Loucy (cell line): ENCODE results near the gene MAPK6.

Experiments
- H2AFZ ChIP-seq: fragments of 200-600 bp; sonication (generic); 2 replicates; pipeline ENCODE4 v1.6.0; 2016; ENCODE audit warnings: antibody characterized with exemption, mild to moderate bottlenecking, low read length, moderate library complexity
- H3F3A ChIP-seq: fragments of 200-600 bp; 2 replicates; pipeline ENCODE4 v1.6.0; 2016; ENCODE audit warnings: antibody characterized with exemption, low read depth, mild to moderate bottlenecking
- H3K27me3 ChIP-seq: fragments of 200-600 bp; sonication (generic); 2 replicates; pipeline ENCODE4 v1.6.1; 2014; ENCODE audit warnings: low read length, mild to moderate bottlenecking; ENCODE audit not compliant: insufficient read depth, poor library complexity, severe bottlenecking
- H3K36me3 ChIP-seq: fragments of 200-600 bp; sonication (generic); 2 replicates; pipeline ENCODE4 v1.6.1; 2016; ENCODE audit warnings: low read length; ENCODE audit not compliant: insufficient read depth
- H3K4me1 ChIP-seq: fragments of 200-600 bp; sonication (generic); 2 replicates; pipeline ENCODE4 v1.5.1; 2014; ENCODE audit warnings: low read length, mild to moderate bottlenecking; ENCODE audit not compliant: insufficient read depth, poor library complexity, severe bottlenecking
- H3K4me2 ChIP-seq: fragments of 200-600 bp; sonication (generic); 2 replicates; pipeline ENCODE4 v1.6.0; 2014; ENCODE audit warnings: antibody characterized with exemption, low read length, low read depth, mild to moderate bottlenecking; ENCODE audit not compliant: poor library complexity, severe bottlenecking
- H3K4me3 ChIP-seq: fragments of 200-600 bp; sonication (generic); 2 replicates; pipeline ENCODE4 v1.5.1; 2014; ENCODE audit warnings: low read length, mild to moderate bottlenecking, mixed read lengths; ENCODE audit not compliant: poor library complexity, severe bottlenecking
- H3K79me2 ChIP-seq: fragments of 200-600 bp; sonication (generic); 2 replicates; pipeline ENCODE4 v1.6.1; 2014; ENCODE audit warnings: low read length; ENCODE audit not compliant: insufficient read depth
- H3K9ac ChIP-seq: fragments of 200-600 bp; sonication (generic); 2 replicates; pipeline ENCODE4 v1.6.0; 2014; ENCODE audit warnings: mild to moderate bottlenecking, low read depth, low read length, moderate library complexity; ENCODE audit not compliant: poor library complexity, severe bottlenecking
- H3K9me2 ChIP-seq: fragments of 200-600 bp; sonication (generic); replicated peaks from 2 replicates; pipeline ENCODE4 v1.6.1; 2016; ENCODE audit warnings: low read depth, low read length, mixed read lengths
- H3K9me3 ChIP-seq: fragments of 200-600 bp; sonication (generic); 2 replicates; pipeline ENCODE4 v1.6.1; 2014; ENCODE audit warnings: mild to moderate bottlenecking, antibody characterized with exemption, low read length, low read depth; ENCODE audit not compliant: insufficient read depth
- H4K20me1 ChIP-seq: fragments of 200-600 bp; sonication (generic); 2 replicates; pipeline ENCODE4 v1.6.0; 2014; ENCODE audit warnings: antibody characterized with exemption, low read length, mild to moderate bottlenecking; ENCODE audit not compliant: insufficient read depth, poor library complexity, severe bottlenecking
- EZH2phosphoT487 ChIP-seq: fragments of 200-600 bp; IDR thresholded peaks from 2 replicates; pipeline ENCODE4 v1.6.1; 2018; ENCODE audit warnings: antibody characterized with exemption, mild to moderate bottlenecking, moderate library complexity, borderline replicate concordance
- TF ChIP-seq, protein P1 (sequence below): fragments of 200-600 bp; sonication (generic); conservative IDR thresholded peaks from 2 replicates; pipeline ENCODE4 v1.5.1; 2014; ENCODE audit warnings: mild to moderate bottlenecking, antibody characterized with exemption, low read length

Gene MAPK6

DNA sequence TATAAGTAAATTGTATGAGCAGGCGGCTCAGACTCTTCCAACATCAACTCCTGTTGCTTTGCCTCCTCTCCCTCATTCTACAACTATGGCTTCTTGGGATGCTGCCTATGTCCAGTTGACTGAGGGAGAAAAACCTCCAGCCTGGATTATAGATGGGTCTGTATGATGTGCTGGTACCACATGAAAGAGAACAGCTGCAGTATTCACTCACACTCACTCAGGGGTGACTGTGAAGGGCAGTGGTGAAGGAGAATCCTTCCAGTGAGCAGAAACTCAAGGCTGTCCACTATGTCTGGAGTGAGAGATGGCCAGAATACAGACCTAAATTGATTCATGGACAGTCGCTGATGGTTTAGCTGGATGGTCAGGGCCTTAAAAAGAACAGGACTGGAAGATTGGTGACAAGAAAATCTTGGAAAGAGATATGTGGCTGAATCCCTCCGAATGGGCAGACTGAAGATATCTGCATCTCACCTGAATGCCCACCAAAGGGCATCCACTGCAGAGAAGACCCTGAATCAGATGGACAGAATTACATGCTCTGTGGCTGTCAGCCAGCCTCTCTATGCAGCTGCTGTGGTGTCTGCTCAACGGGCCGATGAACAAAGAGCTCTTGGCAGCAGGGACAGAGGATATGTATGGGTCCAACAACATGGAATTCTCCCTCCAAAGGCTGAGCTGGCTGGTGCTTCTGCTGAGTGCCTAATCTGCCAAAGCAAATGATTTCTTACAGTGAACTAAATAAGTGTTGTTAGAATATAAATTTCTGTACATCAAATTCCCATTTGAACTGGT lies 95.4 kb downstream of the MAPK6 start:
- no peak overlapping the region for H3K4me3 ChIP-seq
- no peak overlapping the region for H3K9ac ChIP-seq
- TF ChIP-seq EZH2phosphoT487: no peak
- no peaks in the 10 kb centered on the region for H4K20me1 ChIP-seq
- no peaks in the 10 kb centered on the region for H3K9me2 ChIP-seq
- H3K4me2 ChIP-seq: no peak overlapping the region
- no peak overlapping the region for H2AFZ ChIP-seq
- no peaks in the 10 kb centered on the region for H3K36me3 ChIP-seq
- no peaks in the 10 kb centered on the region for H3K79me2 ChIP-seq
- no peaks in the 10 kb centered on the region for H3F3A ChIP-seq
- no peaks in the 10 kb centered on the region for H3K9me3 ChIP-seq
- H3K27me3 ChIP-seq: no peaks in the 10 kb centered on the region
- H3K4me1 ChIP-seq: no peaks in the 10 kb centered on the region

DNA sequence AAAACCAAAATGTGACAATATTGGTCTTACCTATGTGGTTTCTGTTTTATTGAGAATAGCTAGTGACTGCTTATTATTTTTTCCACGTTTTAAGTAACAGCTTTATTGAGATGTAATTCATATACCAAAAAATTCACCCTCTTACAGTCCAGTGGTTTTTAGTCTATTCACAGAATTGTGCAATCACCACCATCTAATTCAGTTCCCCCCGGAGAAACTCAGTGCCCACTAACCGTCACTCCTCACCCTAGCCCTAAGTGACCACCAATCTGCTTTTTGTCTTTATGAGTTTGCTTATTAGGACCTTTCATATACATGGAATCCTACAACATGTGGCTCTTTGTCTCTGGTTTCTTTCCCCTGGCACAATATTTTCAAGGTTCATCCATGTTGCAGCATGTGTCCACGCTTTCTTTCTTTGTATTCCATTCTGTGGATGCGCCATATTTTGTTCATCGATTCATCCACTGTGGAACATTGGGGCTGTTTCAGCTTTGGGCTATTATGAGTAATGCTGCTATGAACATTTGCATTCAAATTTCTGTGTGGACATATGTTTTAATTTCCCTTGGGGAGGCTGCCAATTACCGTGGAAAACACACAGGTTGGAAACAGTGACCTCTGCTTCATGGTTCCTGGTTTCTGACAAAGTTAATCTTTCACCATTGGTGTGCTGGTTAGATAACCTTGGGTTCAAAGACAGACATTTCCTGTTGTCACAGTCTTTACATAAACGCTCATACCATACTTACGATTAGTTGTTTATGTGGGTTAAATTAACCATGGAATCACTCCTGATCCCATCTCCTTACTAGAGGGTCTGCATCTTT lies 96.8 kb downstream of the MAPK6 start:
- Histone ChIP-seq H3K9ac (no peak overlapping the region), H3K9me2 (no peaks in the 10 kb centered on the region), H3K4me2 (no peak overlapping the region), H3K4me3 (no peak overlapping the region), H3K27me3 (no peaks in the 10 kb centered on the region), H4K20me1 (no peaks in the 10 kb centered on the region), H3K36me3 (no peaks in the 10 kb centered on the region), H3K9me3 (no peaks in the 10 kb centered on the region), H3K4me1 (no peaks in the 10 kb centered on the region), H3F3A (no peaks in the 10 kb centered on the region), H3K79me2 (no peaks in the 10 kb centered on the region), H2AFZ (no peak overlapping the region)
- no peak for TF ChIP-seq EZH2phosphoT487
- TF ChIP-seq, protein P1, sequence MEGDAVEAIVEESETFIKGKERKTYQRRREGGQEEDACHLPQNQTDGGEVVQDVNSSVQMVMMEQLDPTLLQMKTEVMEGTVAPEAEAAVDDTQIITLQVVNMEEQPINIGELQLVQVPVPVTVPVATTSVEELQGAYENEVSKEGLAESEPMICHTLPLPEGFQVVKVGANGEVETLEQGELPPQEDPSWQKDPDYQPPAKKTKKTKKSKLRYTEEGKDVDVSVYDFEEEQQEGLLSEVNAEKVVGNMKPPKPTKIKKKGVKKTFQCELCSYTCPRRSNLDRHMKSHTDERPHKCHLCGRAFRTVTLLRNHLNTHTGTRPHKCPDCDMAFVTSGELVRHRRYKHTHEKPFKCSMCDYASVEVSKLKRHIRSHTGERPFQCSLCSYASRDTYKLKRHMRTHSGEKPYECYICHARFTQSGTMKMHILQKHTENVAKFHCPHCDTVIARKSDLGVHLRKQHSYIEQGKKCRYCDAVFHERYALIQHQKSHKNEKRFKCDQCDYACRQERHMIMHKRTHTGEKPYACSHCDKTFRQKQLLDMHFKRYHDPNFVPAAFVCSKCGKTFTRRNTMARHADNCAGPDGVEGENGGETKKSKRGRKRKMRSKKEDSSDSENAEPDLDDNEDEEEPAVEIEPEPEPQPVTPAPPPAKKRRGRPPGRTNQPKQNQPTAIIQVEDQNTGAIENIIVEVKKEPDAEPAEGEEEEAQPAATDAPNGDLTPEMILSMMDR: no peak
